GM21737 (cell line): ENCODE results near the gene TBX1.

Source experiments
- ATAC-seq: cut with Tn5 transposase; IDR thresholded peaks from one replicate; pipeline ENCODE4 v1.9.1; 2021; ENCODE audit warnings: mild to moderate bottlenecking, moderate library complexity; ENCODE audit not compliant: unreplicated experiment

Gene TBX1

DNA sequence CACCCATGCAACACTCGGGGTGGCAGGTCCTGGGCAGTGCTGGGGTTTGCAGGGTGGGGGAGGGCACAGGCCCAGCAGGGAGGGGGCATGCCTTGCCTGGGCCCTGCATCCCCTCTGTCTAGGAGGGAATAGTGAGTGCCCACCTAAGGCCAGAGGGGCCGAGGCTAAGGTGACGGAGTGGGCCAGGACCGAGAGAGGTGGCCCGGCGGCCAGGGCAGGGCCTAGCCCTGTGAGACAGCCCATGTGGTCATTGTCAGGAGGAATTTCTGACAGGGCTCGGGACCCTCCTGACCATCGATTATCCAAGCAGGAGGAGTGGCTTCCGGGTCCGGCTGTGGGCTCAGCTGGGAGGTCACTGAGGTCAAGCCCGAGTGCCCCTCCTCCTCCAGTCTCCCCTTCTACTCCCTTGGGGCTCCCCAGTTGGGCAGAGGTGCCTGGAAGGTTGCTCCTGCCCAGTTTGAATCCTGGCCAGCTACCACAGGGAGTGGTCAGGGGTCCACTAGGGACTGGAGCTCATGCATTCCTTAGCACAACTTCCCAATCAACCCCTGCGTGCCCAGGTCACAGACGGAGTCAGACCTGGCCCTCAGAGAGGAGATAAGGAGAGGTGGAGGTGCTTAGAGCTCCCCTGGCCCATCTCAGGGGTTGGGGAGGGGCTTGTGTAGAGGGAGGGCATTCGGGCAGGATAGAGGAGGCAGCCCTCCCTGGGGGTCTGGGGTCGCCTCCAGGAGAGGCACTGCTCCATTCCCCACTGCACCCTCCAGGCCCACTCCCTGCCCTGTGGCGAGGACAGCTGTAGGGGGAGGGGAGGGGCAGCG, 22.5 kb upstream of the TBX1 start:
- ATAC-seq: no peak

- ATAC-seq: no peak
Observed at GRCh38 chr22:19738664-19739447, 21.7 kb upstream of the TBX1 start.

- ATAC-seq: no peak
Observed at GRCh38 chr22:19739448-19739895, 21.1 kb upstream of the TBX1 start.

DNA sequence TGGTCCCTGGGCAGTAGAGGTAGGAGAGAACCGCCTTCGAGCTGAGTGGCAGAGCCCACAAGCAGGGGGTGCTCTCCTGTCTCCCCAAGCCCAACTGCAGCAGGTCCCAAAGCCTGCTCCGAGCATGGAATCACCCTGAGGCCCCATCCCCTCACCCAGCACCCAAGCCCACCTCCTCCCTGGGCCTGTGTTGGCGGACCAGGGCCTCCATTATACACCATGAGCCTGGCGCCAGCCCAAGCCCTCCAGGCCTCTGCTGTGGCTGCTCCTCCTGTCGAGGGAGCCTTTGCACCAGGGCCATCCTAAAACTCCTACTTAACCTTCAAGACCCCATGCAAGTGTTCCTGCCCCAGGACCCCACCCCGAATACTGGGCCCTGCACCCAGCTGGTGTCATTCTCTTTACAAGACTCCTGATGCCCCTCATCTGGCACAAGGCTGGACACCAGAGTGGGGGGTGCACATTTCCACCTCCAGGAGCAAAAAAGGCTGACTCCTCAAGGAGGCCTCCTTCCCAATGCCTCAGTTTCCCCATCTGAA, 20.6 kb upstream of the TBX1 start:
- ATAC-seq: no peak

GRCh38 chr22:19740586-19740985, 20.0 kb upstream of the TBX1 start:
- ATAC-seq: no peak

DNA sequence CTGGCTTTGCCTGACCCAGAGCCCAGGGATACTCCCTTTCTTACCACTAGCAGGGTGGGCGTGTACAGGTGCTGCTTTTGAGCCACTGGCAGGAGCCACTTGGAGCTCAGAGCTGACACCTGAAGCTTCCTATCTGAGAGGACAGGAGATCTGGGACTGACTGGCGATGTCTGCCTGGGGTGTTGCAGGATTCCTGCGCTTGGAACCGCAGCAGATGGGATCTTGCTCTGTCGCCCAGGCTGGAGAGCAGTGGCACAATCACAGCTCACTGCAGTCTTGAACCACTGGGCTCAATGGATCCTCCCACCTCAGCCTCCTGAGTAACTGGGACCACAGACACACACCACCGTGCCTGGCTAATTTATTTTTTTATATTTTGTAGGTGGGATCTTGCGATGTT, 19.5 kb upstream of the TBX1 start:
- no peak for ATAC-seq

DNA sequence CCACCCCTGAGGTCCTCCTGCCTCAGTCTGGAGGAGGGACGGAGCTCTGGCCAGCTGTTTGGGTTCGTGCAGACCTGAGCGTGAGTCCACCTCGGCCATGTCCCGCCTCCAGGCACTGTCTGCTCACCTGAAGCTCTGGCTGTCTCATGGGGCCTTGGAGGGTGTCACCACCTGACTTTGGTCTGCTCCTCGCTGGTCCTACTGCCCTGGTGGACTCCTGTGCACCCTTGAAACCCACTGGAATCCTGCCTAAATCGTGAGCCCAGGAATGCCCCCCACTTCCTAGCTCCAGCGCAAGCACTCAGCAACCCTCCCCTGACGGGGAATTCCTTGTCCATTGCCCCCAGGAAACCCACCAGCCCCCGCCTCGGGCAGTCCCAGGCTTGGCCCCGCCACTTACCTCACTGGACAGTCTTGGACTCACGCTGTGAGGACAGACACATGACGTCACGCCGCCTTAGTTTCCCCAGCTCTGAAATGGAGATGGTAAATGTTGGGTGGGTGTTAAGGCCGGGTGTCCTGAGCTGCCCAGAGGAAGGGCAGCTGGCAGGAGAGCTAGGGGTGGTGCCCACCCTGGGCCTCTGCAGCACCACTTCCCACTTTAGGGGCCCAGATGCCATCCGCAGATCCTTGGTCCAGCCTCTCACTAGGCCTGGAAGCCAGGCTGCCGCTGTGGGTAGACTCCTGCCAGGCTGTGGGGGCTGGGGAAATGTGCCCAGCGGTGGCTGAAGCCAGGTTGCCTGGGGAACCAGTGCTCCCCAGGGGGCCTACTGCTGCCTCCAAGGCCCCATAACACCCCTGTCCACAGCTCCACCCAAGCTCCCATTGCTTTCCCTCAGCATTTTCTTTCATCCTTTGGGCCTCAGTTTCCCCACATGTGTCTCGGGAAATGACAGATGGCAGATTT, 18.2 kb upstream of the TBX1 start:
- ATAC-seq: no peak

- ATAC-seq: no peak
Observed at GRCh38 chr22:19743081-19743480, 17.5 kb upstream of the TBX1 start.

DNA sequence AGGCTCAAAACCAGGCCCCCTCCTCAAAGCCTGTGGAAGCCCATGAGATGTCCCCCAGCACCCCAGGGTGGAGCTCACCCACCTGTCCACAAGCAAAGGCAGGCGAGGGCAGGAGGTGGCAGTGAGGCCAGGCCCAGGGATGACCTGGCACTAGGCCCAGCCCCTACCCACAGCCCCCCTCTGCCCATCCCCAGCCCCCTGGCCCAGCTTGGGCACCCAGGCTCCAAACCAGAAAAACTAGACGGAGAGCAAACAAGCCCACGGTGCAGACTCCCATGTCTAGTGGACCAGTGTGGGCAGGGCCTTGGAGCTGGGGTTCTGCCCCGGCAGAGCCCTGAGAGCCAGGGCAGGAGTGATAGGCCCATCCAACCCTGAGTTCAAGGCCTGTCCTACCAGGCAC, 16.9 kb upstream of the TBX1 start:
- no peak for ATAC-seq

DNA sequence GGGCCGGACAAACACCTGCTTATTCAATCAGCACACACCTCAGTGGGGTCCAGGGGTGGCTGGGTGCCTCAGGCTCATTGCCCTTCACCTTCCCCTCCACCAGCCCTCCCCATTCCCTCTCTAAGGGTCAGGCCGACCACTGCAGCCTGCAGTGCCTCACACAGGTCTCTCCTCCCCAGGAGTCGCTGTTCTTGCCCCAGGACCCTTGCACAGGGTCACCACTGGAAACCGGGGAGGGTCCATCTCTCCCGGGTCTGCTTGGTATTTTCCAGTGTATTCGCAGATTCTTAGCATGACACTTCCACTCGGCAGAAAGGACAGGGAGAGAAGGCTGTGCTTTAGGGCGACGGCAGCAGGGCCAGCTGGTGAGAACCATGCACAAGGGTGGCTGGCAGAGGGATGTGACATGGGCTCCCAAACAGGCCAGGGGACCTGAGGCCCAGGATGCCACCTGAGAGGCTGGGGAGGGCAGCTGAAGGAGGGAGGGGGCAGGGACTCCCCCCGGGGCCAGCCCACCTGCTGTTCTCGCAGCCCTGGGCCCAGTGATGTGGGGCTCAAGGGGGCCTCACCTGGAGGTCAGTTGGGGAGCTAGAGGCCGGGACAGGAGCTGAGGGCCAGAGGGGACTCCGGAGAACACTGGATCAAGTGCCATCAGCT, 16.1 kb upstream of the TBX1 start:
- no peak for ATAC-seq

DNA sequence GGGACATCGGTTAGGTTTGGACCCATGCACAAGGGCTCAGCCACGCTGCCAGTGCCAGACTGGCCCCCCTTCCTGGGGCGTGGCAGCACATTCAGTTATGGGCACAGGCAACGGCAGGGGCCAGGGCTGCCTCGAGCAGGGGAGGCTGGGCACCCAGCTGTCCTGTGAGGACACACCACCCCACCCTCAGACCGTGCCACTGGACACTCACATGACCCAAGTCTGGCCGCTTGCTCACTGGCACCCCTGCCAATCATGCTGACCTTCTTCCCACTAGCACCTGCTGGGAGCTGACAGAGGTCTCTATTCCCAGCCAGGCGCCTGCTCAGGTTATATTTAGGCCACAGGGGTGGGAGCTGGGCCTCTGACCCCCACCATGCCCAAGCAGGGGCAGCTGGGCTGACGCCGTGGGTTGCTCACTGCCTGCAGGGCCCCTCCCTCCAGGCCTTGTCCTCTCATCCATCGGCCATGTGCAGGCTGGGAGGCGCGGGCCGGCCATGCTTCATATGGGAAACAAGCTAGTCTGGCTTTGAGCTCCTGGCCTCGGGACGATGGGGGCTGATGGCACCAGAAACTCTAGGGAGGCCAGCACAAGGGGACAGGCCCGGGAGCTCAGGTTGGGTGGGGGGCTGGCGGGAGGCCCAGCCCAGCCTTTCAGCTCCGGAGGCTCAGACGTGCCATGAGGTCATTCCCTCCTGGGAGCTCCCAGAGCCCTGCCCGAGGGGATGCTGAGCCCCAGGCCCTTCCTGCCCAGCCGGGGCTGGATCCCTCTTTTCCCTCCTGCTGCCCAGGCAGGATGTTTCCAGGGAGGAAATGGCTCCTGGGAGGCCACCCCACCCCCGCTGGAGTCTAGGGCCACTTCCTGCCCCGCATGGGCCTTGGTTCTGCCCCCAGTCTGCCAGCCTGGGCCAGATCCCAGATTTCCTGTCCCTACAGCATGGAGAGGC, 15.2 kb upstream of the TBX1 start:
- ATAC-seq: no peak

DNA sequence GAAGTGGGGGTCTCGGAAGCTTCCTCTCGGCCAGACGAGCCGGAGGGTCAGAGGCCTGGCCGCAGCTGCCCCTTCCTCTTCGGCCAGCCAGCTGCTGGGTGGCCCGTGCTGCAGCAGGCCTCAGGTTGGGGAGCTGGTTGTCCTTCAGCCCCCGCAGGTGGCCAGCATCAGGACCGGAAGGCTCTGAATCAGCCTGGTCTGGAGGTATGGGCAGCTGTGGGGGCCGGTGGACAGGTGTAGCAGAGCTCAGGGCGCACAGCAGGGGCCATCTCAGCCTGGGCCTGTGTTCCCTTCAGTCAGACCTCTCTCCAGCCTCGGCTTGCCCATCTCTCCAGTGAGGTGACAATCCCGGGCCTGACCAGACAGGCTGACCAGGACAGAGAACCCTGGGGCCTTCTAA, 13.9 kb upstream of the TBX1 start:
- no peak for ATAC-seq

DNA sequence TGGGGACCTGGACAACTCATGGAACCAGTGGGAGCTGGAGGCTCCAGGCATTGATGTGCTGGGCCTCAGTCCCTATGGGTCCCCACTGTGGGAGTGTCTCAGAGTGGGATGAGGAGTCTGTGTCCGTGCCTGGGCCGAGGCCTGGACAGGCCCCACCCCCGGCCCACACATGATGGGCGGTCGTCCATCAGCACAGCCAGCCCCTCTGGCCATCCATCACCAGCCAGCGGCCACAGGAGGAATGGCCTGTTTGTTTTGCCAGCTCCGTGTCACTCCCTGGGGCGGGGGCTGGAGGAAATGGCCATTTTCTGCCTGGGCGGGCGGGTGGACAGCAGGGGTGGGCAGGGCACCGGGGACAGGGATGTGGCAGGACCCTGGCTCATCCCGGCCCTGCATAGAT, 13.0 kb upstream of the TBX1 start:
- no peak for ATAC-seq

DNA sequence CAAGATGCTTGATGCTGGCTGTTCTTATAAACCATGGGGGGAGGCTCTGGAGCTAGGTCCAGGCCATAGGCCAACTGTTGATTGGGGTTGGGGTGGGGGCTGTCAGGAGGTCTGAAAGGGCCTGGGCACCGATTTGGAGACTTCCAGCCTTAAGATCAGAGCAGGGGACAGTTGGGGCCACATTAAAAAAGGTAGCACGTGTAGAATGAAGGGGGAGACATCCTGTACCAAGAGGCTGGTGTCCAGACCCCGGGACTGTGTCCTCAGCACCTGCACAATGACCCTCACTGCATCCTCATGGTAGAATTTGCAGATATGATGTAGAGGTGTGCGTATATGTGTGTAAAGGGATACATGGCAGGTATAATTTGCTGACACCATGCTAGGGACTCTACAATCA, 12.4 kb upstream of the TBX1 start:
- no peak for ATAC-seq

- ATAC-seq: no peak
Observed at GRCh38 chr22:19748991-19749664, 11.4 kb upstream of the TBX1 start.

GRCh38 chr22:19749876-19750275, 10.7 kb upstream of the TBX1 start:
- ATAC-seq: no peak

- ATAC-seq: no peak
Observed at GRCh38 chr22:19750507-19751490, 9.8 kb upstream of the TBX1 start.
